Stimulated activated CD8-positive, alpha-beta memory T cell treated with anti-CD3 and anti-CD28 coated beads, Interleukin-12 subunit alpha, Interleukin-12 subunit beta, amount 100 ng/mL, for 4 hours (primary cell): ENCODE measurements around the gene IL37.
"Not testable (repeated sequence)": the region's sequence is repeated elsewhere in the genome, so short reads cannot be mapped to it uniquely, and the experiment has no call there.

Experiments
- DNase-seq: peaks from one replicate; pipeline ENCODE4 v3.0.0-alpha.2; 2020; ENCODE audit warnings: low read depth

IL37 gene

DNA sequence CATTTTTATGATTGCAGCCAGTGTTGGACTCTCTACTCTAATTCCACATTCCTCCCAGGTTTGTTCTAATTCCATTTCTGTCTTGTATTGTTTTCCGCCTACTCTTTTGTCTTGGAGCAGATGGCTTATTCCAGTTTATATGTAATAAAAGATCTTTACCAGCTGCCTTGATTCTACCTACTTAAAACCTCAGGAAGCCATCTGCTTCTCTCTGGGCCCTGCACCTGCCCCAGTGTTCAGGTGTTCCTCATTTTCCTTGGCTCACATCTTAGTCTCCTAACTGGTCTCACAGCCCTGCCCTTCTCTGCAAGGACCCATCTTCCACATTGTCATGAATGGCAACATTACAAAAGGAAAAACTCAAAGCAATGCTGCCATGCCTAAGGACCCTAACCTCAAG lies 21.0 kb upstream of the IL37 start:
- no peak for DNase-seq

DNA sequence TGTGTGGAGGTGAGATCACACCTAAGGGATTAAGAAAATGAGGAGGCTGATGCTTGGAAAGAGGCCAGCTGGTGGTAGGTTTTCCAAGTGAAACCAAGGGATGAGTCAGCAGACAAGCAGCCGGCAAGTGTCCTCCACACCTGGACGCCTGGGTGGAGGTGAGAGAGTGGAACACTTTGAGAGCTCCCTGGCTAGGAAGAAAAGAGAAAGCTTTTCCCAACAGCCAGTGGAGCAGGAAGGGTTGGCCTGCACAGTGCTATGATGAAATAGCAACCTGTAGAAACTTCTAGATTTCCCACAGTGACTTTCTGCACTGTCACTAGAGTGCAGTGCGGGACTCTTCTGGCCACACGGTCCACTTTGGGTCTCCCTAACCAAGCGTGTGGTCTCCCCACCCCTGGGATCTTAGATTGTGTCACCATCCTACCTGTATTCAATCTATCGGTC lies 19.6 kb upstream of the IL37 start:
- DNase-seq: no peak

DNA sequence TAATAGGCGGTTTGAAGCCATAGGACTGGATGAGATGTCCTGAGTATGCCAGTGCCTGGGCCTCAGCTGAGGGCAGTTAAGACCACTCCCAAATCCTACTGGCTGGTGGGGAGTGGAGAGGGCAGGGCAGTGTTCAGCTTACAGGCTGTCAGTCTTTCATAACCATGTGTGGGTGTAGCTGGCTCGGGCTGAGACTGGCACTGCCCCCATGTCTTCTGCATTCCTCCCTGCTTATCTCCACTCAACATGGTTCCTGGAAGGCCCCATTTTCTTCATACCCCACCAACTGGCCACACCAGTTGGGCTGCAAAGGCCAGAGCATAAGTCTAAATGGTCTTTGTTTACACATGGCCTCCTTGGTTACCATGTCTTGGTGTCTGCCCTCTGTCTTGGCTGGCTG lies 17.2 kb upstream of the IL37 start:
- DNase-seq: no peak

DNA sequence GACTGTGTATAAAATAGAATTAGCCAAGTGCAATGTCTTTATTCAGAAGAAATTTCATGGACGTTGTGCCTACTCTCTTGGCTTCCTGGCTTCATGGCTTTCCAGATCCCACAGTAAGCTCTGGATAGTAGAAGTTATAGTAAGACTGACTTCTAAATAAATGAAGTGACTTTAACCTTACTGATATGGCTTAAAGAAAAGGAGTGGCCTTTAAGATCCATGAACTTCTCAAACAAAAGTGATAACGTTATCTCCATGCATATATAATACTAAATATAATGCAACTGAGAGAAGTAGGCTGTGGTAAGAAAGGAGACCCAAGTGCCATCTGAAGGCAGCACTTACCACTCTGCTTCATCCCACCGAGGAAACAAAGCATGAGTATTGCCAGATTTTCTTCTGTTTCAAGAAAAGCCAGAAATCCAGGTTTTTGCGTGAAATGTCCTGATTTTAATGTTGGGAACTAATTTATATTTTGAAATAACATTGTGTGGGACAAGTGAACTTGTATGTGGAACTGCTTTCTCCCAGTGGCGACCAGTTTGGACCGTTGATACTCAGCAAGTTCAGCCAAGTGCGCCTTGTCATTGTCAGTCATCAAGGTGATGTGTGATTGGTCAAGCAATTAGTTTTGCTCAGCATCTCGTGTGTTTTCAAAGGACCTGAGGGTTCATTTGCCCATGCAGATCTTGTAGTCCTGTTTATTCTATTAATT lies 13.9 kb upstream of the IL37 start:
- no peak for DNase-seq

DNA sequence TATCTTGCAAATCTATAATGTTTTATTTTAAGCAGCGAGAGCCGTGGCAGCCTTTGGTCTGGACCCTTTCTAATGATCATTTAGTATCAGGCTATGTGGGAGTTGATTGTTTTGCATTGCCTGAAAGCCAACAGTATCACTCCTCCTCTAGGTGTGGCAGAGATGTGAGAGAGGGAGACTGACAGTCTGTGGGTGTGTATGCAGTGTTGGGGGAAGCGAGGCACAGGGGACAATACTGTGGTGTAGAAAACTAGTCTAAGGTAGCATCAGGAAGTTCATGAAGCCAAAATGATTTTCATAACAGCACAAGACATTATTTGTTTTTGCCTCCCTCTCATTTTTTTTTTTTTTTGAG lies 13.4 kb upstream of the IL37 start:
- no peak for DNase-seq

DNA sequence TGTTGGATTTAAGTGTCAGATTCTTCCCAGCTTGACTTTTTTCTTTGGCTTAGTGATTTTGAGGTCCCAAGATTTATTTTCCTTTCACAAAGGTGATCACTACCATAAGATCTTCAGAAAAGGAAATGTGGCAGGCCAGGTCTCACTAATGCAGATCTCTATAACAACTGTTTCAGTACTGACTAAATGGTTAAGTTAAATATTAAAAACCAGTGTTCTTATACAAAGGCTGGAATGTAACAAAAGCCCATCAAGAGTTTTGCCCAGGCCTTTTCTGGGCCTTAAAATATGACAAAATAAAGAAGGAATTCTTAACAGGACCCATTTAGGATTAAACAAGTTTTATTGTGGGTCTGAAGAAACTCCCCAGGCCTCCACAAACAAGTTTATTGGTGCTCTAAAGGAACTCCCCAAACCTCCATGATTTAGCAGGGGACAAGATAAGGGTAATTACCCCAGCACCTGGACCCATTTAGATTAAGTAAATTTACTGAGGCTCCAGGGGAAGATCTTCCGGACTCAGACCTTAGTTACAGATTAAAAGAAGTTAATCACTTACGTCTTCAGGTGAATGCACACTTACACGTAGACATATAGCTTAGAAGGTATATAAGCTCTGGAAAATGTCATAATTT lies 9.4 kb upstream of the IL37 start:
- DNase-seq: not testable (repeated sequence)

DNA sequence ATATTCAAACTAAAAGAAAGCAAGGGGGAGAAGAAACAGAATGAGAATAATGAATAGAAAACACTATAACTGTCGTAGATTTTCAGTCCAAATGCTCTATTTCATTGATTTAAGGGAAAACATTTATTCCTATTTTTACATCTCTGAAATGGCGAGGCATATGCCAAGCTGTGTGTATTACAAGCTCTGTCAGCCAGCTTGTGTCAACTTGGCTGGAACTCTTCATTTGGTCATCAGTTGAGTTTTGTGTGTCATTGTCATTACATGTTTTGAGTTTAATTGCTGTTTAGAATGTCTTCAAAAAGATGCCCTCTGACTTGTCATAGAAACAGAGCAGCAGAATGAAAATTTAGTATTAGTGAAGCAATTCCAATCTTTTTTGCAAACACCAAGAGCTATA lies 8.1 kb upstream of the IL37 start:
- DNase-seq: no peak

DNA sequence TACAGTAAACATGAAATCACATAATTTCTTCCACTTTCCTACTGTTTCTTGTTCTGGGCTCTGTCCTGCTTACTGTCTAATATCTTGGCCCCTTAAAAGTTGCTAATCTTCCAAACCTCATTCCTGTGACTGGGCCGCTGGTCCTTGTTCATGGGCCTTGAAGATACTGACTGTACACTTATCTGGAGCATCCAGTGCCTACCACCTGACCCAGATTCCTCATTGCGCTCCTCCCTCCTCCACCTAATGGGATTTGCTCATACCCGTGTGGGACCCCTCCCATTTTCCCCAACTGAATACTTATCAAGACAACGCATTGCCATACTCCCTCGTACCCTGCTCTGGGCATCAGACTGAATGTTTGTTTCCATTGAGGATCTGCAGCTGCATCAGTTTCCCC lies 6.1 kb upstream of the IL37 start:
- DNase-seq: no peak

DNA sequence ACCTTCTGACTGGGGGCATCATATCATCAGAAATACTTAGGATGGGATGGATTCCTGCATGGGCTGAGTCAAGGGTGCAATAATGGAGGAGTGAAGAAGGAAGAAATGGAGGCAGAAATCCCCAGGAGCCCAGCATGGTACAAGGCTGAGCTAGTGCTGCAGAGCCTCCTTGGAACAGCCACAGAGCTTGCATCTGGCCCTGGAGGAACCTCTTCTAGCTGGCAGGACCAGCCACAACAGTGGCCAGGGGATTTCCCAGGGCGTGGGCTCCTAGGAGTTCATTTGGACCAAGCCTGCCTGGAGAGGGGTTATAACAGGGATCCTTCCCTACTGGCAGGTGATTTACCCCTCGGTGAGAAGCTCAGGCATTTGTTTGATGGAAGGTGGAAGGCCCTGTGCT lies 4.7 kb upstream of the IL37 start:
- DNase-seq: no peak

DNA sequence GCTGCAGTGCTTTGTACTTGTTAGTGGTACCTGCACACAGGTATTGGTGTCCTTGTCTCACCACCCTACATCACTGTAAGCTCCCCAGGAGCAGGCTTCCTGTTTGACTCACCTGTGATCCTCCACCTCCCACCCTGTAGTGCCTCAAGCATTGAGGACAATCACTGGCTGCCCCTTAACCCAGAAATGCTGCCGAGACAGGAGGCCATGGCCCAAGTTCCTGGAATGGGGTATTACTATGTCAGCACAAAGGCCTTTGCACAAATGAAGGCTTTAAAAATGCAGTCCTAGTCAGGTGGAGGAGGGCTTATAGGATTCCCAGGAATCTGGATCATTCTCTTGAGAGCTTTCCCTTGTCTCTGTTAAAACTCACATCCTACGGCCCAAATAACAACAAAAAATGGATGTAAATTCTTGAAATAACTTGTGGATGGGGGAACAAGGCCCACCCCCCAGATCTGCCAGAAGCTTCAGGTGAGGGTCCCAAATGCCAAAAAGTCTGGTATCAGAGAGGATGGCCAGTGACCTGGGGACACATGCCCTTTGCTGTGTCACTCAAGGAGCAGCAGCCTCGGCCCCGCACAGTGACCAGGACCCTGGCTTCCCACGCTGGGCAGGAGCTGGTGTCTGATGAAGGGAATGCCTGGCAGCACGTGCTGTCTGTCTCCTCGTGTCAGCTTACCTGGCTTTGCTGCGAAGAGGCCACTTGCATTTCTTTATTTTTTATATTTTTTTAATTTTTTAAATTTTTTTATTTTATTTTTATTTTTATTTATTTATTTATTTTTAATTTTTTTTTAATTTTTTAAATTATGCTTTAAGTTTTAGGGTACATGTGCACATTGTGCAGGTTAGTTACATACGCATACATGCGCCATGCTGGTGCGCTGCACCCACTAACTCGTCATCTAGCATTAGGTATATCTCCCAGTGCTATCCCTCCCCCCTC lies 3.7 kb upstream of the IL37 start:
- no peak for DNase-seq

DNA sequence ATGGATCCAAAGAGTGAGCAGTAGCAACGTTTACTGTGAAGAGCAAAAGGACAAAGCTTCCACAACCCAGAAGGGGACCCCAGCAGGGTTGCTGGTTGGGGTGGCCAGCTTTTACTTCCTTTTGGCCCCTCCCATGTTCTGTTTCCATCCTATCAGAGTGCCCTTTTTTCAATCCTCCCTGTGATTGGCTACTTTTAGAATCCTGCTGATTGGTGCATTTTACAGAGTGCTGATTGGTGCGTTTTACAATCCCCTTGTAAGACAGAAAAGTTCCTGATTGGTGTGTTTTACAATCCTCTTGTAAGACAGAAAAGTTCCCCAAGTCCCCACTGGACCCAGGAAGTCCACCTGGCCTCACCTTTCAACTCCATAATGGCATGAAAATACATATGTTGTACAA lies 2.4 kb upstream of the IL37 start:
- DNase-seq: not testable (repeated sequence)

DNA sequence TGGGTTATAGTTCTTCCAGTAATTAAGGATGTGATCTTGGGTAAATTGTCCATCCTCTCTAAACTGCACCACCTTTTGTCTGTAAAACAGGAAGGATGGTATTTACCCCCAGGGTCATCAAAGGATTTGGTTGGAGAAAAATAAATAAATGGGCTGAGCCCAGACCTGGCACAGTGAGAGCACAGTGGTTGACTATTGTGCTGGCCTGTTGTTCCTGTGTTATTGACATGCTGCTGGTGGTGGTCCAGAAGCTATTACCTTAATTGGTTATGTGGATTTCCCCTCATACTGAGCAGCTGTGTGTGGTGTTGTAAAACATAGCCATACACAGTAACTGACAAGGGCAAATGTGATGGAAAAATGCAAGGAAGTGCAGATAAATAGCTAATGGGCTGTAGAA lies 746 bp upstream of the IL37 start:
- DNase-seq: no peak

DNA sequence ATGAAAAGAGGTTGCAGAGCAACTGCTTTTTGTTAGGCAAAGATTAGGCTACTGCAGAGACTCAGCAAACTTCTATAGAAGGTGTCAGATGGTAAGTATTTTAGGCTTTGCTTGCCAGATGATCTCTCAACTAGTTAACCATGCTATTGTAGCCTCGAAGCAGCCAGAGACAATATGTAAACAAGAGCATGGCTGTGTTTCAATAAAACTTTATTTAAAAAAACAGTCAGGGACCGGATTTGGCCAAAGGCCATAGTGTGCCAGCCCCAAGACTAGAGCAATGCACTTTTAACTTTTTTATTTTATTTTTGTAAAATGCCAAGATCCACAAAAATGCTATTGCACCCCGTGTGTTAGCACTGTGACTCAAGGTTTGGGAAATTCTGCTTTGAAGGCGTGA lies 1.4 kb downstream of the IL37 start:
- no peak for DNase-seq

DNA sequence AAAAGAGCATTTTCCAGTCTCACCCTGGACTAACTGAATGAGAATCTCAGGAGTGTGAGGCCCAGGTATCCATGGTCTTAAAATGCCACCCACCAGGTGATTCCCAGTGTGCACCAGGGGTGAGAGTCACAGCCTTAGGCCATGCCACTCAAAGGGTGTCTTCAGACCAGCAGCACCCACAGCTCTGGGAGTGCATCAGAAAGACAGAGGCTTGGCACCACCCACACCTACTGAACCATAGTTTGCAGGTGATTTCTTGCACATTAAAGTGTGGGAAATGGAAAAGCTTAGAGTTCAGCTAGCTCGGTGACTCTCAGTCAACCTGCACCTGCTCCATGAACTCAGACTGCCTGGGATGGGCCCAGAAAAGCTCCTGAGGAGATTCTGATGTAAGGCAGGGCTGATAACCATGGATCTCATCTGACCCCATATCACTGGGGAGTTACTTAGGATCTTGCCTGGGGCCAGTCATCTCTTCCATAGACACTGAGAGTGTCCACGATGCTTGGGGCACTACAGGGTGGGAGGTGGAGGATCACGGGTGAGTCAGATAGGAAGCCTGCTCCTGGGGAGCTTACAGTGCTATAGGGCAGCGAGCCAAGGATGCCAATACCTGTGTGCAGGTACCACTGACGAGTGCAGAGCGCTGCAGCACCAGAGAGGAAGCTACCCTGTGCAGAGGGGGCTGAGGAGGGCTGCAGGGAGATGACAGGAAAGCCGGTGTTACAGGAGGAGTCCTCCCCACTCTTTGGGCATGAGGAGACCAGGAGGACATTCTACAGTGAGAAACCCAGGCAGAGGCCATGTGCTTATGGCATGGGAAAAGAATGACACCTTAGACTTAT lies 4.6 kb downstream of the IL37 start:
- no peak for DNase-seq

DNA sequence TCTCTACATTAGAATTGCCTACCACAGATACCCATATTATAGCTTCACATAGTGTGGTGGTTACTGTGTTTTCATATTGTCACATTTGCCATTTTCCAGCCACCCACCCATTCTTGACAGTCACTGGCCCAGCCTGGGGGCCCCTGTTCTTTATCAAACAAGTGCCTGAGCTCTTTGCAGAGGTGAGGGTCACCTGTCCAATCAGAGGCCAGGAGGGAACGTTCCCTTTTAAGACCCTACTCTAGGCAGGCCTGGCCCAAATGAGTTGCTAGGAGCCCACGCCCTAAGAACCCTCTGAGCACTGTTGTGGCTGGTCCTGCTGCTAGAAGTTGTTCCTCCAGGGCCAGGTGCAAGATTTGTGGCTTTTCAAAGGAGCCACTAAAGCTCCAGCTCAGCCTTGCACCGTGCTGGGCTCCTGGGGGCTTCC lies 5.2 kb downstream of the IL37 start:
- DNase-seq: no peak

DNA sequence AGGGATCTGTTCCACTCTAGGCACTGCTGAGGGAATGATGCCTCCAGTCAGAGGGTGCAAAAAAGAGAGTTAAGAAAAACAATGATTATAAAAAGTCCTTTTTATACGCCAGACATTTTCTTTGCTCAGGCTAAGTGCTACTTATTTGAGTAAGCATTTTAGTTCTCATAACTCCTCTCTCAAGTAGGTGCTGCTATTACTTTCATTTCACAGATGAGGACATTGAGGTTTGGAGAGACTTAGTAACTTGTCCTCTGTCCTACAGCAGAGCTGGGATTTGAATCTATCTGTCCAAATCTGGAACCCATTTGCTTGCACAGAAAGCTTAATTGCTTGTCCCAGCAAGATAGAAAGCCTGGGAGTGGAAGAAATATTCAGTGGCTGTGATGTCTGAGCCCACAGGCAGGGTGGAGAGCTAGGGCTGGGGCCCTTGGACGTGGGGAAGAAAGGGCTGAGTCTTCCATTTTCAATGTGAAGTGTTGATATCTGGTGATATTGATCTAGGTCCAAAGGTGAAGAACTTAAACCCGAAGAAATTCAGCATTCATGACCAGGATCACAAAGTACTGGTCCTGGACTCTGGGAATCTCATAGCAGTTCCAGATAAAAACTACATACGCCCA lies 5.8 kb downstream of the IL37 start:
- no peak for DNase-seq

DNA sequence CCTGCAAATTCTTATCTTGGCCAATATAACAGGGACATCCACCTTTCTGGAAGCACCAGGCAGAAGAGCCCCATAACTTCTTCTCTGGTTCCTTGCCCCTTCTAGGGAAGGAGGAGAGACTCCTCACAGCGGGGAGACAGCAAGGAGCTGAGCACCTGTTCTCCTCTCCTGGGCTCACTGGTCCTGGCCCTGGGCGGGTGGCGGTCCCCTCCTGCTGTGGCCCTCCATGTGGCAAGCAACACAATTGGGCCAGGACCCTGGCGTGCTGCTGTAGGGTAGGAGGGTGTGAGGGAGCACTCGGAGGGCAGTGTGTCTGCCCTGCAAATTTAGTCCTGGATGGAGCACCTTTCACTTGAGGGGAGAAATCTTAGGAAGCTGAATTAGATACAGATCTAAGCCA lies 6.9 kb downstream of the IL37 start:
- no peak for DNase-seq

DNA sequence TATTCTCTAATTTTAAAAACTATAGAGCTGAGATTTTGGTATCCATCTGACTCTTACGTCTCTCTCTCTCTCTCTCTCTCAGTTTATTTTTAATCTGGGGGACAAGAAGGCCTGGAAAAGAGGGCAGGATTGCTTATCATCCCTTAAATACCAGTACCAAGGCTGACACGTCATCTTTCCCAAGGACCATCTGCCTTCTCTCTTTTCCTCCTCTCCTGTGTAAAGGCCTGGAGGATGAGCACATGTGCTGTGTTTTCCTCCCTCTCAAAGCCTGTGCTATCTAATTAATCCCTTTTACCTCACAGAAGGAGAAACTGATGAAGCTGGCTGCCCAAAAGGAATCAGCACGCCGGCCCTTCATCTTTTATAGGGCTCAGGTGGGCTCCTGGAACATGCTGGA lies 7.3 kb downstream of the IL37 start:
- DNase-seq: no peak

DNA sequence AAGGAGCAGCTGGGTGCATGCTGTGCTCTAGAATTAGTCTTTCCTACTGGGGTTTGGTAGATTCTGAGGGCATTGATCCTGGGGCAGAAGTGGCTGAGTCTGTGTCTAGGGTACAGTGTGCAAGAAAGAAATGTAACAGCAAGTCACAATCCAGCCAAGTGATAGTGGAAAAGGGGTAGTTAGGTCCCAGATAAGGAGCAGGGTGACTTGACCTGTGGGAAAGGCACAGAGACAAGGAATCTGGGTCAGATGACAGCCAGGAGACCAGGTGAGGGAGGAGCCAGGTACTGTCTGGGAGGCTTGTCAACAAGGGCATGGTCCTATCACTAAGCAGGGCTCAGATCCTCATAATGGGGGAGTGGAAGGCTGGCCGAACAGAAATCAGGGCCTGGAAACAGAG lies 8.1 kb downstream of the IL37 start:
- no peak for DNase-seq

DNA sequence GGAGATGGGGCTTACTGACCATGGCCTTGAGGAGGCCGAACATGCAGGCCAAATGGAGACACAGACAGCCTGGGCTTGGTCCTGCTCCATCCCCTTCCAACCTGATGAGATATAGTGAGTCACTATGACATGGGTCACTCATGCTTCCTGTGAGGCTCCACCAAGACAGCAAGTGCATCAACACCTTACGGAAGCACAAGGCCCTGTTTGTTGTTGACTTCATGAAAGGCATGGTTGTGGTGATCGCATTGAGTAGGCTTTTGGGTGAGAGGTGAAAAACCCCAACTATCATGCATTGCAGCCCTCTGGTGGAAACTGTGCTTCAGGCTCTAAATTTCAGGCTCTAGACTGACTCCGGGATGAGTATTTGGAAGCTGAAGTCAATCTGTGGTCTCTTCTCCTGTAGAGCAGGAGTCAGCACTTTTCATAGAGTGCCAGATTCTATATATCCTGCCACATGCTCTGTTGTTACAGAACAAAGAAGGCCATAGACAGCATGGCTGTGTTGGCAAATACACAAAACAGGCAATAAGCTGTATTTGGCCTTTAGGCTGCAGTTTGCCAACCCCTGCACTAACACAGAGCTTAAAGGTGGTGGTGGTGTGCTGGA lies 10.1 kb downstream of the IL37 start:
- no peak for DNase-seq

DNA sequence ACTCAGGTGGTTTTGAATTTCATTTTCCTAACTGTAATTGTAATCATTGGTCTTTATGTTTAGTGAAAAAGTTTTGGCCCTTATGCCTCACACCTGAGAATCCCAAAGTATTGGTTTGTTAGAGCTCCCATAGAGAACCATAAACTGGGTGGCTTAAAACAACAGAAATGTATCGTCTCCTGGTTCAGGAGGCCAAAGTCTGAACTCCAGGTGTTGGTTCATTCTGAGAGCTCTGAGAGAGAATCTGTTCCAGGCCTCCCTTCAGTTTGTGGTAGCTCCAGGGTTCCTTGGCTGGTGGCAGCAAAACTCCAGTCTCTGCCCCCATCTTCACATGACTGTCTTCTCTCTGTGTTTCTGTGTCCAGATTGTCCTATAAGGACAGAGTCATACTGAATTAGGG lies 11.0 kb downstream of the IL37 start:
- DNase-seq: no peak
